GM20000 (cell line): ENCODE results near the gene GMPR2.

Experiments used
- DNase-seq: peaks from one replicate; pipeline ENCODE4 v3.0.0; 2012; ENCODE audit warnings: low spot score
- TF ChIP-seq, protein P1 (sequence below): IDR thresholded peaks from 2 replicates; pipeline ENCODE4 v1.5.1; 2012; ENCODE audit warnings: mild to moderate bottlenecking, control low read depth; ENCODE audit errors: extremely low read depth, missing control alignments

Gene GMPR2

DNA sequence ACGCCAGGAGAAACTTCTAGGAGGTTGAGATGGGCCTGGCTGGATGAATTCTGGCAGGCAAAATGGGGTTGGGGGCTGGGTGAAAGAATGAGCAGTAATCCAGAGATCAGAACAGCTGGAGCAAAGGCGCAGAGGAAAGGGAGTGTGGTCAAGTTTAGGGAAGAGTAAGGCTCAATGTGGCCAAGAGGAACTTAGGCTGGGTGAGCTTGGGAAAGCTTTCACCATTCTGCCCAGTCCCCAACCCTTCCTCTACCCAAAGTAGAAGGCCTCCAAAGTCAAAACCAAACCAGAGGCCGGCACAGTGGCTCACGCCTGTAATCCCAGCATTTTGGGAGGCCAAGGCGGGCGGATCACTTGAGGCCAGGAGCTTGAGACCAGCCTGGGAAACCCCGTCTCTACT lies 48.9 kb downstream of the GMPR2 start:
- TF ChIP-seq, protein P1, sequence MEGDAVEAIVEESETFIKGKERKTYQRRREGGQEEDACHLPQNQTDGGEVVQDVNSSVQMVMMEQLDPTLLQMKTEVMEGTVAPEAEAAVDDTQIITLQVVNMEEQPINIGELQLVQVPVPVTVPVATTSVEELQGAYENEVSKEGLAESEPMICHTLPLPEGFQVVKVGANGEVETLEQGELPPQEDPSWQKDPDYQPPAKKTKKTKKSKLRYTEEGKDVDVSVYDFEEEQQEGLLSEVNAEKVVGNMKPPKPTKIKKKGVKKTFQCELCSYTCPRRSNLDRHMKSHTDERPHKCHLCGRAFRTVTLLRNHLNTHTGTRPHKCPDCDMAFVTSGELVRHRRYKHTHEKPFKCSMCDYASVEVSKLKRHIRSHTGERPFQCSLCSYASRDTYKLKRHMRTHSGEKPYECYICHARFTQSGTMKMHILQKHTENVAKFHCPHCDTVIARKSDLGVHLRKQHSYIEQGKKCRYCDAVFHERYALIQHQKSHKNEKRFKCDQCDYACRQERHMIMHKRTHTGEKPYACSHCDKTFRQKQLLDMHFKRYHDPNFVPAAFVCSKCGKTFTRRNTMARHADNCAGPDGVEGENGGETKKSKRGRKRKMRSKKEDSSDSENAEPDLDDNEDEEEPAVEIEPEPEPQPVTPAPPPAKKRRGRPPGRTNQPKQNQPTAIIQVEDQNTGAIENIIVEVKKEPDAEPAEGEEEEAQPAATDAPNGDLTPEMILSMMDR, result no peak
- DNase-seq, result no peak

DNA sequence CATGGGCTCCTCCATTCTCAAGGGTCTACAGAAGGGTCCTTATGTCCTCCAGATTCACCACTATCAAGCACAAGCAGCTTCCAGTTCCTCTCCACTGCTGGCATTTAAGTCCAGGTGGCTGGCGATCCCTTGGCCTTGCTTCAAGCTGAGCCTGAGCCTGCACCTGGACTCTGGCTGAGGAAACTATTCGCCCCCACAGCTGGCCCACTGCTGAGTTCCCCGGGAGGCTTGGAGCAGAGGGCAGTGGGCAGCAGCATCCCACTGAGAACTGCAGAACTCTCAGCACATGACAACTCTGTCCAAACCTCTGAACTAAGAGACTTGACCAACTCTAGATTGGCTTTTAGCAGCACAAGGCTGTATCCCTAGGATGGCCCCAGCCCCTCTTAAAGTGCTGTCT lies 50.0 kb downstream of the GMPR2 start:
- DNase-seq, result no peak

DNA sequence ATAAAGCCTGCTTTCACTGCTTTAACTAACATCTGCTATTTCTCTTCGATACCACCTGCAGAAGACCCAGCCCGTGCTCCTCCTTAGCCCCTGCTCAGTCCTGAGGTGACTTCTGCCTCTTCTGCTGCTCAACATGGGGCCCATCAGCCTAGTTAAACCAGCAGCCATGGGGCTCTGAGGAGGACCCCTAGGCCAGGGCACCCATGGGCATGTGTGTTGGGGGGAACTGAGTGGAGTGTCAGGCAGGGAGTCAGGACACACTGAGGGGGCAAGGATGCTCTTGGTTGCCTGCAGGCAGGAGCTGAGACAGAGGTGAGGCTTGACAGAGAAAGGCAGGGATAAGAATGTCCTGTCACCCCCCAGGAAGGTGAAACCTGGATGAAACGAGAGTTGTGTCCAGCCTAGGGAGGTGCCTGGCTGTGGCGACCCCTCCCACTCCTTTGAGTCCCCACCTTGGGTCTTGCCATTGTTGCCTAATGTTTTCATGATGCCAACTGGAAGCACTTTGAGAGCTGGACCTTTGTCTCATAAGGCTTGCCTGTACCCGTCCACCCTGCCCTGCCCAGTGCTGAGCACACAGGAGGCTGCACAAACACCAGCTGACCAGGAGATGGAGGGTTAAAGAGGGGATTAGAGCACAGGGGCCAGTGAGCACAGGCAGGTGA lies 51.2 kb downstream of the GMPR2 start:
- no peak for DNase-seq
- TF ChIP-seq, protein P1, result no peak

More for the DNA sequence above, 50.0 kb downstream of the GMPR2 start:
- TF ChIP-seq, protein P1, result no peak

DNA sequence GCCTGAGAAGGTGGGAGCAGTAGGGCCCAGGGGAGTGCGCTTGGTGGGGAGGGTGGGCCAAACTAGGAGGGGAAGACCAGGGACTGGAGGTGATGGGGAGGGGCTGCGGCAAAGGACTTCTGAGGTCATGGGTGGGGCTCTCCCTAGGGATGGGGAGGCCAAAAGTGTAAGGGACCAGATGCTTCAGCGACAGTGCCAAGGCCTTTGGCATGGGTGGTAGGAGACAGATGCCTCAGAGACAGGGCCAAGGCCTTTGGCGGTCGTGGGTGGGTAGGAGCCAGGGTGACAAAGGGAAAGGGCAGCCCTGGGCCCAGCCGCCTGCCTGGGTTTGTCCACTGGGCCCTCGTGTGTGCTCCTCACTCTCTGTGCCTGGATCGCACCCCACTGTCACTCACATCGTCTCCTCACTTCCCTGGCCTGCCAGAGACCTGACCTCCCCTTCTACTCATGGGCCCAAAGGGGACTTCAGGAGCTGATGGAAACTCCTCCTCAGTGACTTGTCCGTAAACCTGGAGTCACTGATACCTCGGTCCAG lies 51.8 kb downstream of the GMPR2 start:
- DNase-seq, result no peak

DNA sequence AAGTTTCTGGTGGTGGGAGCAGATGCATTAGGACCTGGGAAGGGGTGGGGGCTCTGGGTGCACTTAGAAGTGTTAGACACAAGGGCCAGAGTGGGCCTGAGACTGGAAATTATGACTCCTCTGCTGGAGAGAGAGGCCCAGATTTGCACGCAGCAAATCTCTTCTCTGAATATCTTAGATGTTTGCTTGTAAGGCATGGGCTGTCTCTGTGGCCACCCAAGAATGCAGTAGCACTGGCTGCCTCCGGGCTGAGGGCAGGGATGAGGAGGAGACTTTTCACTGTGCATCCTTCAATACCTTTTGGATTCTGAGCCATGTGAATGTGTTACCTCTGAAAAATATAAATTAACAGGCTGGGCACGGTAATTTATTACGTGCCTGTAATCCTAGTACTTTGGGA lies 52.6 kb downstream of the GMPR2 start:
- no peak for DNase-seq
- TF ChIP-seq, protein P1, result no peak

More for the DNA sequence above, 51.8 kb downstream of the GMPR2 start:
- TF ChIP-seq, protein P1, result no peak

DNA sequence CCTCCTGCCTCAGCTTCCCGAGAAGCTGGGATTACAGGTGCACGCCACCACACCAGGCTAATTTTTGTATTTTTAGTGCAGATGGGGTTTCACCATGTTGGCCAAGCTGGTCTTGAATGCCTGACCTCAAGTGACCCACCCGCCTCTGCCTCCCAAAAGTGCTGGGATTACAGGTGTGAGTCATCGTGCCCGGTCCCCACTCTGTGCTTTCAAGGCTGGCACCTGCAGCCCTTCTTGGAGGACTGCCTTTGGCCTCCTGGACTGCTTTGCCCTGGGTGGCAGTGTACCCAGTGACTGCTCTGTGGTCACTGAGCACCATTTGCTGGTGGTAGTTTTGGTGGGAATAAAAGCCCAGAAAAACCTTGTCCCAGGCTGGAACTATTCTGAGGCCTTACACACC lies 54.3 kb downstream of the GMPR2 start:
- TF ChIP-seq, protein P1, result no peak
- no peak for DNase-seq
